Bladder microvascular endothelial cell (primary cell): ENCODE results near the gene OR10R2. TPM values are rescaled to one million over a fixed set of nuclear protein-coding genes. Genes with fewer than 3 reads are reported as not detected.

ENCODE experiments used
- total RNA-seq: library from RNA; depleted of rRNA; stranded (reverse); fragments of >200 nt; gene quantifications from 2 replicates; pipeline ENCODE4 v1.2.3, GENCODE V29; 2014

OR10R2 gene
- not detected in 2 replicates for total RNA-seq

GRCh38 chr1:158471920-158472319 is at the start of gene OR10R2:
Gene OR10R2, plus strand, starts transcription at chr1:158472220. Its CDS starts 106 bp downstream, at chr1:158472326.

GRCh38 chr1:158426137-158426536 is 45.9 kb upstream of the OR10R2 start, which contains the start of gene OR10K2:
Gene OR10K2, minus strand, starts transcription at chr1:158426237. Its CDS starts 5,371 bp downstream, at chr1:158420866.

DNA sequence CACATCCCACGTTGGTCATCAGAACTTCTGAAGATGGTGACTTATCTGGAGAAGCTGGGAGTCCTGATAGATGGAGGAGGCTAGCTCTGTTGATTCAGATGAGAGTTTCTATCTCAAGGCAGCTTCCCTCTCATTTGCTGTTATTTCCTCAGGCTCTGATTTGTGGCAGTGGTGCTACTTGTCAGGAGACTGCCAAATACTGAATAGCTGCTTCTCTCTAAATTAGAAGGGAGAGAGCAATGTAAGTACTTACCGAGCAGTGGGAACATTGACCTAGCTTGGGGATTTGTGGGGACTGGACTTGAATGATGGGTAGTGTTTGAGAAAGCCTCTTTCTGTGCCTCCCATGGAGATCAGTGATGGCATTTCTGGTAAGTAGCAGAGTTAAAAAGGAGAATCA is 10.5 kb upstream of the OR10R2 start, which contains the start of gene OR10K1:
Gene OR10K1, plus strand, starts transcription at position 301 of the 400 bp plus-strand sequence. CDS start 3,728 bp downstream, outside the sequence.

Other genes with a start within 250 kb of the OR10R2 start
- gene CD1A, start 217.8 kb upstream of the OR10R2 start, total RNA-seq, result not detected in 2 replicates
- not detected in 2 replicates for gene CD1C, start 182.3 kb upstream of the OR10R2 start, total RNA-seq
- gene CD1B, start 140.7 kb upstream of the OR10R2 start, total RNA-seq, result not detected in 2 replicates
- not detected in 2 replicates for gene CD1E, start 118.3 kb upstream of the OR10R2 start, total RNA-seq
- not detected in 2 replicates for gene OR10T2, start 72.8 kb upstream of the OR10R2 start, total RNA-seq
- gene OR10K2, start 46.0 kb upstream of the OR10R2 start, total RNA-seq, result not detected in 2 replicates
- not detected in 2 replicates for gene OR10K1, start 10.4 kb upstream of the OR10R2 start, total RNA-seq
- not detected in 2 replicates for gene OR6Y1, start 82.2 kb downstream of the OR10R2 start, total RNA-seq
- not detected in 2 replicates for gene OR6P1, start 98.4 kb downstream of the OR10R2 start, total RNA-seq
- gene OR10X1, start 107.7 kb downstream of the OR10R2 start, total RNA-seq, result not detected in 2 replicates
- gene OR10Z1, start 133.0 kb downstream of the OR10R2 start, total RNA-seq, result not detected in 2 replicates
- 1.3 and 2.1 TPM in 2 replicates for gene SPTA1, start 214.5 kb downstream of the OR10R2 start, total RNA-seq
- not detected in 2 replicates for gene OR6K2, start 228.4 kb downstream of the OR10R2 start, total RNA-seq
- gene OR6K3, start 248.5 kb downstream of the OR10R2 start, total RNA-seq, result not detected in 2 replicates